GM18951 (cell line): ENCODE data around the gene SLC13A5.

Experiments
- POLR2A ChIP-seq: IDR thresholded peaks from 4 replicates; pipeline ENCODE4 v1.6.1; 2011; ENCODE audit warnings: mild to moderate bottlenecking; ENCODE audit not compliant: insufficient read length, insufficient read depth; ENCODE audit errors: extremely low read depth
- in situ Hi-C: fragments of 300-500 bp; cut with MboI; formaldehyde crosslinking; loops from one replicate; pipeline ENCODE4 v1.12.0; 2022; ENCODE audit warnings: low sequenced_read_pairs, mixed read lengths, inconsistent platforms; ENCODE audit not compliant: unreplicated experiment

SLC13A5 gene

GRCh38 chr17:6684881-6685767 lies 28.0 kb downstream of the SLC13A5 start:
- TF ChIP-seq POLR2A, result no peak
- in situ Hi-C loops, result no loop called here

- in situ Hi-C loops, result no loop called here
Measured at GRCh38 chr17:6684460-6684783, 28.7 kb downstream of the SLC13A5 start.

GRCh38 chr17:6683730-6684459 lies 29.3 kb downstream of the SLC13A5 start:
- in situ Hi-C loops, result no loop called here
- TF ChIP-seq POLR2A, result no peak

More at GRCh38 chr17:6684460-6684783, 28.7 kb downstream of the SLC13A5 start:
- no peak for TF ChIP-seq POLR2A

DNA sequence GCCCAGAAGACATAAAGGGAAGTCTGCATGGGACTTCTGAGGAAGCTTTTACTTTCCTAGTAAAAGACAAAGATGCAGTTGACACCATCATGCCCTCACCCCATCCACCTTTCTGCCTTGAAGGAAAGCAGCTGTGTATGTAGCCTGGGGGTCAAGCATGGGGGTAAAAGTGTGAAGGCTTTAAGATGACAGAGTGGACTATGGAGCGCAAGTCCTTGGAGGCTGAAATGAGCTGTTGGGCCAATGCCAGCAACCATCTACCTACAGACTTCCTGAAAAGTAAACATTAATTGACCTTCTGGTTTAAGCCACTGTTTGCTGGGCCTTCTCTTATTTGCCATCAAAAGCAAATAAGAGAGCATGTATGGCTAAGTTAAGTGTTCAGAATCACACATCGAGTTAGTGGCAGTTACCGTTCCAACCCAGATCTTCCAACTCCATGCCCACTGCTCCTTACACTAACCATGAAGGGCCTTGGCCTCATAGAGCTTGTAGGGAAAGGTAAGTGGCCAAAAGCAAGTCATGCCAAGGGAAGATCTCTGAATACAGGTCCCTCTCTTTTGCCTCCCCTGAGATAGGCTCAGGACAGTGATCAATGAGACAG lies 30.0 kb downstream of the SLC13A5 start:
- TF ChIP-seq POLR2A, result no peak
- in situ Hi-C loops, result no loop called here

- no peak for TF ChIP-seq POLR2A
- in situ Hi-C loops, result no loop called here
Measured at GRCh38 chr17:6682339-6682738, 30.8 kb downstream of the SLC13A5 start.

- in situ Hi-C loops, result no loop called here
Measured at GRCh38 chr17:6681671-6682070, 31.5 kb downstream of the SLC13A5 start.

DNA sequence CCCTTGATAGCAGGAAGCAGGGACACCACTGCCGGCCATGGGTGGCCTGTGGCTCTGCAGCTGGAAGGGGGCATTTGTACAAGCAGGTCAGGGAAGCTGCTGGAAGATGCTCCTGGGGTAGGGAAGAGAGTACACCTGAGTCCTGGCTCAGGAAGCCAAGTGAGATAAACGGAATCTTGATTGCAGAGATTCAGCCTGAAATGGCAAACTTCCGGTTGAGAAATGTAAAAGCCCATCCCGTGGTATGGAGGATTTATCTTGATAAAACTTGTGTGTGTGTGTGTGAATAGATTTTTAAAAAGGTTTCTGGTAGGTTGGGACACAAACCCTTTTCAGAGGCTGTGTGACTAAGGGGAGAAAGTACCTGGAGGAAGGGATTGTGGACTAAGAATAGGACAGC lies 32.0 kb downstream of the SLC13A5 start:
- in situ Hi-C loops, result no loop called here
- TF ChIP-seq POLR2A, result no peak

More at GRCh38 chr17:6681671-6682070, 31.5 kb downstream of the SLC13A5 start:
- no peak for TF ChIP-seq POLR2A

GRCh38 chr17:6679241-6679640 lies 33.9 kb downstream of the SLC13A5 start:
- in situ Hi-C loops, result no loop called here
- TF ChIP-seq POLR2A, result no peak

DNA sequence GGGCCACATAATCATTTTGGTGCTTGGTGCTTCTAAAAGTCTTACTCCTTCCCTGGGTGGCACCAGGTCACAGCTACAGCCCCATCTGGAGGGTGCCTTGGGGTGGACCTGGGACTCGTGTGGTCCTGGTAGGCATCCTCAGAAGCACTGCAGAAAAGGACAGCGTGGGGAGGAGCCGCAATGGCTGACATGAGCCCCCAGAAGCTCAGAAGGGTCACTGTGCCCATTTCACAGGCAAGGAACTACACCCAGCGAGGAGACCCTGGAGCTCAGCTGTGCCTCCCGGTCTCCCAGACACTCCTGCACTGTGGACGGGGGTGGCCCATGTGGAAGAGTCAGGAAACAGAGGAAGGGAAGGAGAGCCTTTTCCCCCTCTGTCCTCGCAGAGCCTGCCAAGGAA lies 35.2 kb downstream of the SLC13A5 start:
- in situ Hi-C loops, result no loop called here
- no peak for TF ChIP-seq POLR2A

DNA sequence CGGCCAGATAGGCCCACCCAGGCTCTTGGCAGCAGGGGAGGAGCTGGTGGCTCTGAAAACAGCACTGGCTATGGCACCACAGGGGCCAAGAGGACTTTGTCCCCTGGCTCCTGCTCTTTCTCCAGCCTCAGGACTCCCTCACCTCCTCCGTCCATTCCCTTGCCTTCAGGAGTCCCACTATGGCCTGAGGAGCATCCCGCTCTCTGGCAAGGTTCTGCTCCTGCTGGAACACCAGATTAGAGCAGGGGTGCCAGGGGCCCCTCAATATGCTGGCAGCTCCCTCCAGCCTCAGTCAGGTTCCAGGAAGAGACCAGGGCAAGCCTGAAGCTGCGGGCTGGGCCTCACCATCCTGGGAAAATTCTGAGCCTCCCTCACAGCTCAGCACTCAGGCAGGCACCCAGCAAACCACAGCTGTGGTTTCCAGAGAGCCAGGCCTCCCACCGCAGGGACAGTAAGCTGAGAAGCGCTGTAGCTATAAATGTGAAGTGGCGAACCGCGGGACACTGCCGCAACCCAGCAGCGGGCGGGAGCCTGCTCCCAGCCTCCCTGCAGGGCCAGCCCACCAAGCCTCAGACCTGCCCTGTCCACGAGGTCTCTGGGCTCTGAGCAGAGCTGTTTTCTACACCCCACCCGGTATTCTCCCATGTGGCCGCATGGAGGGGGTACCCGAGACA lies 35.9 kb downstream of the SLC13A5 start:
- in situ Hi-C loops, result no loop called here
- no peak for TF ChIP-seq POLR2A

GRCh38 chr17:6676802-6677157 lies 36.4 kb downstream of the SLC13A5 start:
- in situ Hi-C loops, result no loop called here
- no peak for TF ChIP-seq POLR2A

GRCh38 chr17:6675201-6675825 lies 37.9 kb downstream of the SLC13A5 start:
- in situ Hi-C loops, result no loop called here
- TF ChIP-seq POLR2A, result no peak

DNA sequence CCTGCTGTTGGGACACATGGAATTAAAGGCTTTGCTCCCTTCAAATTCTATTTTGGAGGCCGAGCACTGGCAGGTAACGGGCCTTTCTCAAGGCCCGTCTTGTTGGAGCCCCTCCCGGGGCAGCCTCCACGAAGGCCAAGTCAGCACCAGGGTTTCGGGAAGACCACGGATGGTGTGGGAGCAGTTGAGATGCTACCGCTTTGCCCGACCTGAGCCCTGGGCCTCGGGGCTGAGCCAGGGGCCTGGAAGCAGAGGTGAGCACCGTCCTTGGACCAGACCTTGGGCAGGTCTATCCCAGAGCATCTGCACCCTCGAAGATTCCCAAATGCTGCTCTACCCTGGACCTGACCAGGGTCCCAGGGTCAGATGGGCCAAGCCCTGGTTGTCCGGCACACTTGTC lies 38.6 kb downstream of the SLC13A5 start:
- TF ChIP-seq POLR2A, result no peak
- in situ Hi-C loops, result no loop called here
